SK-N-SH treated with all-trans-retinoic acid at 6 μM for 48 hours (cell line): ENCODE results near the gene HNF4A.

Source experiments
- ATAC-seq: fragments of 200-7000 bp; cut with Tn5 transposase; 3 replicates; pipeline ENCODE4 v1.9.1; 2020; ENCODE audit warnings: mild to moderate bottlenecking, moderate library complexity
- ARNTL ChIP-seq: fragments of 450-650 bp; formaldehyde crosslinking; IDR thresholded peaks from 2 replicates; pipeline ENCODE4 v1.5.0; 2020; ENCODE audit warnings: low read depth, mild to moderate bottlenecking, moderate library complexity, borderline replicate concordance
- BACH2 ChIP-seq: fragments of 250-450 bp; sonication (Bioruptor Pico); IDR thresholded peaks from 2 replicates; pipeline ENCODE4 v1.9.0; 2021; ENCODE audit warnings: mild to moderate bottlenecking, borderline replicate concordance
- CREB5 ChIP-seq: fragments of 250-450 bp; sonication (Bioruptor Pico); IDR thresholded peaks from 2 replicates; pipeline ENCODE4 v1.5.1; 2020; ENCODE audit warnings: low read depth, mild to moderate bottlenecking, moderate library complexity
- CSDC2 ChIP-seq: fragments of 250-450 bp; sonication (Bioruptor Pico); IDR thresholded peaks from 2 replicates; pipeline ENCODE4 v1.5.0; 2020; ENCODE audit warnings: mild to moderate bottlenecking, moderate library complexity
- ESRRG ChIP-seq: fragments of 250-450 bp; sonication (Bioruptor Pico); IDR thresholded peaks from 2 replicates; pipeline ENCODE4 v1.6.1; 2021; ENCODE audit warnings: mild to moderate bottlenecking
- GLIS3 ChIP-seq: fragments of 250-450 bp; sonication (Bioruptor Pico); IDR thresholded peaks from 2 replicates; pipeline ENCODE4 v1.5.0; 2020; ENCODE audit warnings: mild to moderate bottlenecking, moderate library complexity
- ISL1 ChIP-seq: fragments of 250-450 bp; sonication (Bioruptor Pico); IDR thresholded peaks from 2 replicates; pipeline ENCODE4 v2.1.2; 2022; ENCODE audit warnings: mild to moderate bottlenecking, moderate library complexity
- SNAI2 ChIP-seq: fragments of 250-450 bp; sonication (Bioruptor Pico); IDR thresholded peaks from 2 replicates; pipeline ENCODE4 v1.5.0; 2020; ENCODE audit warnings: mild to moderate bottlenecking, moderate library complexity
- TCF4 ChIP-seq: fragments of 250-450 bp; sonication (Bioruptor Pico); IDR thresholded peaks from 2 replicates; pipeline ENCODE4 v1.8.0; 2021; ENCODE audit warnings: mild to moderate bottlenecking, moderate library complexity, borderline replicate concordance
- TOX ChIP-seq: fragments of 250-450 bp; sonication (Bioruptor Pico); IDR thresholded peaks from 2 replicates; pipeline ENCODE4 v1.8.0; 2021; ENCODE audit warnings: mild to moderate bottlenecking, moderate library complexity, borderline replicate concordance
- ZC3H10 ChIP-seq: fragments of 250-450 bp; sonication (Bioruptor Pico); IDR thresholded peaks from 2 replicates; pipeline ENCODE4 v1.5.1; 2021; ENCODE audit warnings: mild to moderate bottlenecking, moderate library complexity
- ZFP3 ChIP-seq: fragments of 250-450 bp; sonication (Bioruptor Pico); IDR thresholded peaks from 2 replicates; pipeline ENCODE4 v1.5.0; 2020; ENCODE audit warnings: mild to moderate bottlenecking, moderate library complexity
- ZFP30 ChIP-seq: fragments of 450-650 bp; formaldehyde crosslinking; IDR thresholded peaks from 2 replicates; pipeline ENCODE4 v1.5.0; 2022; ENCODE audit warnings: mild to moderate bottlenecking, moderate library complexity
- ZNF565 ChIP-seq: fragments of 450-650 bp; formaldehyde crosslinking; conservative IDR thresholded peaks from 2 replicates; pipeline ENCODE4 v1.5.0; 2020; ENCODE audit warnings: low read depth, mild to moderate bottlenecking, moderate library complexity
- ZNF70 ChIP-seq: fragments of 450-650 bp; formaldehyde crosslinking; IDR thresholded peaks from 2 replicates; pipeline ENCODE4 v1.5.0; 2020; ENCODE audit warnings: mild to moderate bottlenecking, moderate library complexity
- ZNF8 ChIP-seq: fragments of 450-650 bp; formaldehyde crosslinking; IDR thresholded peaks from 2 replicates; pipeline ENCODE4 v1.5.0; 2020; ENCODE audit warnings: mild to moderate bottlenecking, moderate library complexity
- TF ChIP-seq, protein P1 (sequence below): fragments of 250-450 bp; sonication (Bioruptor Pico); IDR thresholded peaks from 2 replicates; pipeline ENCODE4 v1.8.0; 2020; ENCODE audit warnings: mild to moderate bottlenecking, moderate library complexity, borderline replicate concordance
- TF ChIP-seq, protein P2 (sequence below): fragments of 250-450 bp; sonication (Bioruptor Pico); IDR thresholded peaks from 2 replicates; pipeline ENCODE4 v1.8.0; 2021; ENCODE audit warnings: low read depth, mild to moderate bottlenecking, moderate library complexity, borderline replicate concordance
- TF ChIP-seq, protein P3 (sequence below): fragments of 250-450 bp; sonication (Bioruptor Pico); IDR thresholded peaks from 2 replicates; pipeline ENCODE4 v1.5.0; 2020; ENCODE audit warnings: mild to moderate bottlenecking, moderate library complexity

The HNF4A gene

DNA sequence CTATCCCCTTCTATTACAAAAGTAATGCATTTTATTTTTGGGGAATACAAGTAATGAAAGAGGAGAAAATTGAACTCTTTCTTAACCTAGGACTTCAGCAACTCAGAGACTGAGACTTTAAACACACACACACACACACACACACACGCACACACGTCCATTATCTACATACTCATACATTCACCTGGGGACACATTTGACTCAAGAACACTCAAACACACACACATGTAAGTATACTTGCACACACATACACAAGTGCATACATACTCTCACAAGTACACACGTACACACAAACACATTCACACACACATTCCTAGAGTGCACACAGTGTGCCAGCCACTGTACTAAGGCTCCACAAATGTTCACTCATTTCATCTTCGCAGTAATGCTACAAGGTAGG lies 20.8 kb upstream of the HNF4A start:
- no peak for ATAC-seq
- TF ChIP-seq, protein P1, sequence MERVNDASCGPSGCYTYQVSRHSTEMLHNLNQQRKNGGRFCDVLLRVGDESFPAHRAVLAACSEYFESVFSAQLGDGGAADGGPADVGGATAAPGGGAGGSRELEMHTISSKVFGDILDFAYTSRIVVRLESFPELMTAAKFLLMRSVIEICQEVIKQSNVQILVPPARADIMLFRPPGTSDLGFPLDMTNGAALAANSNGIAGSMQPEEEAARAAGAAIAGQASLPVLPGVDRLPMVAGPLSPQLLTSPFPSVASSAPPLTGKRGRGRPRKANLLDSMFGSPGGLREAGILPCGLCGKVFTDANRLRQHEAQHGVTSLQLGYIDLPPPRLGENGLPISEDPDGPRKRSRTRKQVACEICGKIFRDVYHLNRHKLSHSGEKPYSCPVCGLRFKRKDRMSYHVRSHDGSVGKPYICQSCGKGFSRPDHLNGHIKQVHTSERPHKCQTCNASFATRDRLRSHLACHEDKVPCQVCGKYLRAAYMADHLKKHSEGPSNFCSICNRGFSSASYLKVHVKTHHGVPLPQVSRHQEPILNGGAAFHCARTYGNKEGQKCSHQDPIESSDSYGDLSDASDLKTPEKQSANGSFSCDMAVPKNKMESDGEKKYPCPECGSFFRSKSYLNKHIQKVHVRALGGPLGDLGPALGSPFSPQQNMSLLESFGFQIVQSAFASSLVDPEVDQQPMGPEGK (CRISPR knock-in tag): no peak
- TF ChIP-seq SNAI2 (CRISPR knock-in tag) (no peak), GLIS3 (CRISPR knock-in tag) (no peak), BACH2 (no peak), ARNTL (CRISPR knock-in tag) (no peak), TOX (no peak), ISL1 (no peak), ESRRG (CRISPR knock-in tag) (no peak), ZFP30 (CRISPR knock-in tag) (no peak), TCF4 (CRISPR knock-in tag) (no peak)
- TF ChIP-seq, protein P2, sequence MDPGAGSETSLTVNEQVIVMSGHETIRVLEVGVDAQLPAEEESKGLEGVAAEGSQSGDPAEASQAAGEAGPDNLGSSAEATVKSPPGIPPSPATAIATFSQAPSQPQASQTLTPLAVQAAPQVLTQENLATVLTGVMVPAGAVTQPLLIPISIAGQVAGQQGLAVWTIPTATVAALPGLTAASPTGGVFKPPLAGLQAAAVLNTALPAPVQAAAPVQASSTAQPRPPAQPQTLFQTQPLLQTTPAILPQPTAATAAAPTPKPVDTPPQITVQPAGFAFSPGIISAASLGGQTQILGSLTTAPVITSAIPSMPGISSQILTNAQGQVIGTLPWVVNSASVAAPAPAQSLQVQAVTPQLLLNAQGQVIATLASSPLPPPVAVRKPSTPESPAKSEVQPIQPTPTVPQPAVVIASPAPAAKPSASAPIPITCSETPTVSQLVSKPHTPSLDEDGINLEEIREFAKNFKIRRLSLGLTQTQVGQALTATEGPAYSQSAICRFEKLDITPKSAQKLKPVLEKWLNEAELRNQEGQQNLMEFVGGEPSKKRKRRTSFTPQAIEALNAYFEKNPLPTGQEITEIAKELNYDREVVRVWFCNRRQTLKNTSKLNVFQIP (CRISPR knock-in tag): no peak

DNA sequence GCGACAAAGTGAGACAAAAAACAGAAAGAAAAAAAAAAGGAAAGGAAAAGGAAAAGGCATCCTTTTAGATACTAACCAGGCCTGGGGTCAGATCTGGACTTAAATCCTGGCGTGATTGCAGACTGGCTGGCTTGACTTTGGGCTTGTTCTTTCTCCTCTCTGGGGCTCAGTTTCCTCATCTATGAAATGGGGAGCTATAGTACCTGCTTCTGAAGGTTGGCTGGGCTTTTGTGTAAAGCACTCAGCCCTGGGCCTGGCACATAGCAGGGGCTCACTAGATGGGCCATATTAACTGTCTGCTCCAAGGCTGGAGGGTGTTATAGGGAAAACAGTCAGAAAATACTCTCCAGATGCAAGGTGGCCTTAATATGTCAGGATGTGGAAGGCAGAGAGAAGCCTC lies 19.8 kb upstream of the HNF4A start:
- TF ChIP-seq SNAI2 (CRISPR knock-in tag): no peak
- TF ChIP-seq GLIS3 (CRISPR knock-in tag): no peak
- ATAC-seq: no peak

GRCh38 chr20:44336086-44336485 lies 19.4 kb upstream of the HNF4A start:
- ATAC-seq: no peak
- TF ChIP-seq ZC3H10 (CRISPR knock-in tag): no peak
- TF ChIP-seq, protein P1 (CRISPR knock-in tag): no peak
- TF ChIP-seq, protein P3, sequence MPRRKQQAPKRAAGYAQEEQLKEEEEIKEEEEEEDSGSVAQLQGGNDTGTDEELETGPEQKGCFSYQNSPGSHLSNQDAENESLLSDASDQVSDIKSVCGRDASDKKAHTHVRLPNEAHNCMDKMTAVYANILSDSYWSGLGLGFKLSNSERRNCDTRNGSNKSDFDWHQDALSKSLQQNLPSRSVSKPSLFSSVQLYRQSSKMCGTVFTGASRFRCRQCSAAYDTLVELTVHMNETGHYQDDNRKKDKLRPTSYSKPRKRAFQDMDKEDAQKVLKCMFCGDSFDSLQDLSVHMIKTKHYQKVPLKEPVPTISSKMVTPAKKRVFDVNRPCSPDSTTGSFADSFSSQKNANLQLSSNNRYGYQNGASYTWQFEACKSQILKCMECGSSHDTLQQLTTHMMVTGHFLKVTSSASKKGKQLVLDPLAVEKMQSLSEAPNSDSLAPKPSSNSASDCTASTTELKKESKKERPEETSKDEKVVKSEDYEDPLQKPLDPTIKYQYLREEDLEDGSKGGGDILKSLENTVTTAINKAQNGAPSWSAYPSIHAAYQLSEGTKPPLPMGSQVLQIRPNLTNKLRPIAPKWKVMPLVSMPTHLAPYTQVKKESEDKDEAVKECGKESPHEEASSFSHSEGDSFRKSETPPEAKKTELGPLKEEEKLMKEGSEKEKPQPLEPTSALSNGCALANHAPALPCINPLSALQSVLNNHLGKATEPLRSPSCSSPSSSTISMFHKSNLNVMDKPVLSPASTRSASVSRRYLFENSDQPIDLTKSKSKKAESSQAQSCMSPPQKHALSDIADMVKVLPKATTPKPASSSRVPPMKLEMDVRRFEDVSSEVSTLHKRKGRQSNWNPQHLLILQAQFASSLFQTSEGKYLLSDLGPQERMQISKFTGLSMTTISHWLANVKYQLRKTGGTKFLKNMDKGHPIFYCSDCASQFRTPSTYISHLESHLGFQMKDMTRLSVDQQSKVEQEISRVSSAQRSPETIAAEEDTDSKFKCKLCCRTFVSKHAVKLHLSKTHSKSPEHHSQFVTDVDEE (CRISPR knock-in tag): no peak
- TF ChIP-seq ZNF70 (CRISPR knock-in tag): no peak
- TF ChIP-seq ZFP3 (CRISPR knock-in tag): no peak

DNA sequence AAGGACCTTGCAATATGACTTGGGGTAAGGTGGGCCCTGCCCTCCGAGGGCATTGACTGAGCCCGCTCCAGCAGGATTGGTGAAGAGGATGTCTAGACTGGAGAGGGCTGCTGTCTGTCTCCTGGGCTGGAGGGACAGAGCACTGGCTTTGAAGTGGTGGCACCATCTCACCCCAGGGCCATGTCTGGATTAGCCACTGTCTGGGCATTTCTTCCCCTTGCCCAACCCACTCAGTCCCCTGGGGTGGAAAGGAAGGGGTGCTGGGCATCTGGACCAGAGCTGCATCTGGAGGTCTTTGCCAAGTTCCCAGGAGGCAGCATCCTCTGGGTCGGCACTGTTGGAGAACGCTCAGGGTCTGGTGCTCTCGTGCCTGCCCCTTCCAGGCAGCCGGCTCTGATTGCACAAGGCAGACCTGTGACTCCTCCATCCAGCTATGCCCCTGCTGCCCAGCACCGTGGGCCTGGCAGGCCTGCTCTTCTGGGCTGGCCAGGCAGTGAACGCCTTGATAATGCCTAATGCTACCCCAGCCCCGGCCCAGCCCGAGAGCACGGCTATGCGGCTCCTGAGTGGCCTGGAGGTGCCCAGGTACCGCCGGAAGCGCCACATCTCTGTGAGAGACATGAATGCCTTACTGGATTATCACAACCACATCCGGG lies 18.6 kb upstream of the HNF4A start, which contains the start of gene R3HDML:
R3HDML (plus strand) TSS at position 319 of the 656 bp plus-strand sequence; CDS start at position 434, 115 bp downstream.
- no peak for ATAC-seq
- TF ChIP-seq ZNF8 (CRISPR knock-in tag) (no peak), ZFP3 (CRISPR knock-in tag) (no peak), ZNF565 (CRISPR knock-in tag) (no peak), BACH2 (no peak), ZNF70 (CRISPR knock-in tag) (no peak), CSDC2 (no peak), CREB5 (CRISPR knock-in tag) (no peak)
- TF ChIP-seq, protein P2 (CRISPR knock-in tag): no peak
- TF ChIP-seq, protein P1 (CRISPR knock-in tag): no peak
